H9 (cell line): Measurements from ENCODE around the gene CPE. TPM values are rescaled to one million over a fixed set of nuclear protein-coding genes. Genes with fewer than 3 reads are reported as not detected.

Source experiments
- DNase-seq: peaks from one replicate; pipeline ENCODE4 v3.0.0-alpha.2; 2017
- H2AFZ ChIP-seq: one replicate; pipeline ENCODE4 v1.6.1; 2013; ENCODE audit warnings: mild to moderate bottlenecking, low read length, control low read depth, moderate library complexity
- H2AK5ac ChIP-seq: 2 replicates; pipeline ENCODE4 v1.6.1; 2013; ENCODE audit warnings: low read length, control low read depth, mixed read lengths; ENCODE audit not compliant: insufficient read length
- H2BK120ac ChIP-seq: one replicate; pipeline ENCODE4 v1.6.1; 2013; ENCODE audit warnings: low read depth, mild to moderate bottlenecking, low read length, control low read depth, inconsistent platforms; ENCODE audit not compliant: poor library complexity, severe bottlenecking
- H2BK12ac ChIP-seq: 2 replicates; pipeline ENCODE4 v1.6.1; 2013; ENCODE audit warnings: low read length, control low read depth, mixed read lengths, low read depth; ENCODE audit not compliant: insufficient read length
- H2BK15ac ChIP-seq: 2 replicates; pipeline ENCODE4 v1.6.1; 2013; ENCODE audit warnings: low read depth, low read length, control low read depth
- H2BK20ac ChIP-seq: one replicate; pipeline ENCODE4 v1.6.1; 2013; ENCODE audit warnings: low read depth, mild to moderate bottlenecking, low read length, control low read depth, inconsistent platforms; ENCODE audit not compliant: poor library complexity, severe bottlenecking
- H2BK5ac ChIP-seq: 2 replicates; pipeline ENCODE4 v1.6.1; 2013; ENCODE audit warnings: low read length, control low read depth, mixed read lengths; ENCODE audit not compliant: insufficient read length
- H3K14ac ChIP-seq: 2 replicates; pipeline ENCODE4 v1.6.1; 2013; ENCODE audit warnings: low read length, control low read depth; ENCODE audit not compliant: insufficient read depth
- H3K18ac ChIP-seq: 2 replicates; pipeline ENCODE4 v1.6.1; 2013; ENCODE audit warnings: low read depth, mild to moderate bottlenecking, mixed read lengths, low read length, control low read depth; ENCODE audit not compliant: insufficient read length
- H3K23ac ChIP-seq: 2 replicates; pipeline ENCODE4 v1.6.1; 2013; ENCODE audit warnings: low read length, control low read depth, mixed read lengths, low read depth; ENCODE audit not compliant: insufficient read length
- H3K23me2 ChIP-seq: 2 replicates; pipeline ENCODE4 v1.6.1; 2013; ENCODE audit warnings: low read depth, mild to moderate bottlenecking, mixed read lengths, low read length, control low read depth; ENCODE audit not compliant: insufficient read length, poor library complexity, severe bottlenecking
- H3K27ac ChIP-seq: 2 replicates; pipeline ENCODE4 v1.5.1; 2013; ENCODE audit warnings: low read length, control low read depth, mixed read lengths, low read depth; ENCODE audit not compliant: insufficient read length
- H3K27me3 ChIP-seq: 2 replicates; pipeline ENCODE4 v1.6.1; 2013; ENCODE audit warnings: low read length, control low read depth, inconsistent platforms; ENCODE audit not compliant: insufficient read depth
- H3K4ac ChIP-seq: 2 replicates; pipeline ENCODE4 v1.6.1; 2013; ENCODE audit warnings: low read depth, mild to moderate bottlenecking, control low read depth, inconsistent platforms, low read length, moderate library complexity
- H3K4me1 ChIP-seq: 2 replicates; pipeline ENCODE4 v1.6.1; 2013; ENCODE audit warnings: low read length, control low read depth, inconsistent platforms; ENCODE audit not compliant: insufficient read depth
- H3K4me2 ChIP-seq: 2 replicates; pipeline ENCODE4 v1.6.1; 2013; ENCODE audit warnings: low read length, control low read depth, mixed read lengths; ENCODE audit not compliant: insufficient read length, insufficient read depth
- H3K56ac ChIP-seq: 2 replicates; pipeline ENCODE4 v1.6.1; 2013; ENCODE audit warnings: low read depth, mild to moderate bottlenecking, mixed read lengths, low read length, control low read depth; ENCODE audit not compliant: insufficient read length
- H3K79me1 ChIP-seq: 2 replicates; pipeline ENCODE4 v1.6.1; 2013; ENCODE audit warnings: low read depth, mild to moderate bottlenecking, moderate library complexity, low read length, control low read depth, inconsistent platforms; ENCODE audit not compliant: insufficient read depth, poor library complexity, severe bottlenecking
- H3K79me2 ChIP-seq: 2 replicates; pipeline ENCODE4 v1.6.1; 2013; ENCODE audit warnings: low read length, control low read depth, inconsistent platforms; ENCODE audit not compliant: insufficient read depth
- H3K9ac ChIP-seq: 2 replicates; pipeline ENCODE4 v1.6.1; 2013; ENCODE audit warnings: low read length, control low read depth, mixed read lengths; ENCODE audit not compliant: insufficient read length; ENCODE audit errors: extremely low read depth
- H3K9me3 ChIP-seq: one replicate; pipeline ENCODE4 v1.6.1; 2013; ENCODE audit warnings: low read depth, low read length, inconsistent platforms; ENCODE audit not compliant: control insufficient read depth
- H3T11ph ChIP-seq: one replicate; pipeline ENCODE4 v1.6.1; 2013; ENCODE audit warnings: mild to moderate bottlenecking, low read length, control low read depth, inconsistent platforms
- H4K20me1 ChIP-seq: one replicate; pipeline ENCODE4 v1.6.1; 2013; ENCODE audit not compliant: control insufficient read depth, insufficient read length, insufficient read depth
- H4K5ac ChIP-seq: 2 replicates; pipeline ENCODE4 v1.6.1; 2013; ENCODE audit warnings: low read depth, mild to moderate bottlenecking, mixed read lengths, low read length, control low read depth; ENCODE audit not compliant: insufficient read length
- H4K8ac ChIP-seq: replicated peaks from 2 replicates; pipeline ENCODE4 v1.6.1; 2013; ENCODE audit warnings: low read length, control low read depth, mixed read lengths, low read depth; ENCODE audit not compliant: insufficient read length
- H4K91ac ChIP-seq: 2 replicates; pipeline ENCODE4 v1.6.1; 2013; ENCODE audit warnings: low read depth, mild to moderate bottlenecking, moderate library complexity, mixed read lengths, low read length, control low read depth; ENCODE audit not compliant: insufficient read length
- H3K27ac Mint-ChIP-seq, 3 experiments: 2 replicates in 2 of 3; 3 replicates in 1 of 3; pipeline ENCODE4 v1.8.0; 2020 to 2021; ENCODE audit warnings: mixed read lengths in 3 of 3, mild to moderate bottlenecking in 1 of 3, moderate library complexity in 1 of 3
- H3K27me3 Mint-ChIP-seq: 2 replicates; pipeline ENCODE4 v1.8.0; 2021; ENCODE audit warnings: low read depth, mild to moderate bottlenecking, moderate library complexity, mixed read lengths
- H3K36me3 Mint-ChIP-seq, 3 experiments: 2 replicates in 2 of 3; 3 replicates in 1 of 3; pipeline ENCODE4 v1.8.0; 2020 to 2021; ENCODE audit warnings: low read depth in 3 of 3, mixed read lengths in 3 of 3; ENCODE audit not compliant: insufficient read depth in 1 of 3
- H3K4me1 Mint-ChIP-seq, 2 experiments: 2 replicates each; pipeline ENCODE4 v1.8.0; 2020; ENCODE audit warnings: mixed read lengths in 2 of 2
- H3K4me3 Mint-ChIP-seq, 2 experiments: 2 replicates in 1 of 2; 3 replicates in 1 of 2; pipeline ENCODE4 v1.8.0; 2020 to 2021; ENCODE audit warnings: mild to moderate bottlenecking in 2 of 2, mixed read lengths in 2 of 2, moderate library complexity in 1 of 2
- H3K9me3 Mint-ChIP-seq, 2 experiments: 2 replicates in 1 of 2; 3 replicates in 1 of 2; pipeline ENCODE4 v1.8.0; 2020; ENCODE audit warnings: mild to moderate bottlenecking in 2 of 2, mixed read lengths in 2 of 2, moderate library complexity in 1 of 2
- WGBS: extraction: QIAGEN DNeasy Blood & Tissue Kit; methylation state at CpG from one replicate; pipeline ENCODE4 v1.1.7; 2013; ENCODE audit warnings: missing lambda C conversion rate, low lambda C conversion rate, mixed read lengths; ENCODE audit not compliant: insufficient read length; ENCODE audit errors: extremely low coverage; 5-methylcytosine and 5-hydroxymethylcytosine counted together
- total RNA-seq: library from RNA; stranded (reverse); gene quantifications from 2 replicates; pipeline ENCODE4 v1.2.1, GENCODE V29; 2021
- TF ChIP-seq, protein P1 (sequence below): fragments of 200-600 bp; sonication (generic); conservative IDR thresholded peaks from 3 replicates; pipeline ENCODE4 v1.8.0; 2021; ENCODE audit warnings: antibody characterized with exemption, mild to moderate bottlenecking

CPE gene
- total RNA-seq, 1 experiment from 2014 or later = 10.0 TPM

DNA sequence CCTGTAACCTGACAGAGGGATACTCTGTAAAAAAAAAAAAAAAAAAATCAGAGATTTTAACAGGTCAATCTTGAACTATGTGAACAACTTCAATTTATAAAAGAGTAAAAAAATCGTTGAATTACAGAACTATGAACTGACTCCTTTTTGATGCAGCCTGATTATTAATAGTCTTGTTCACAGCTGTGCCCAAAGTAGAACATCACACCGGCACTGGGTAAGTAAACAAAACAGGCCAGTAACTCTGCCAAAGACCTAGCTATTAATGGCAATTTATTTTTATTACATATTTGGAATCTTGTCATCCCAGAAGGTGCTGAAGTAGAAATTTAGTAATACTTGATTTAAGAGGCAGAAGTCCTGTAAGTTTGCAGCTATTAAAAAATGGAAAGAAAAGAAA lies 31.4 kb downstream of the CPE start:
- Histone ChIP-seq H4K8ac (no peak overlapping the region), H4K20me1 (no peaks in the 10 kb centered on the region), H3K27me3 (no peaks in the 10 kb centered on the region), H3K14ac (no peak overlapping the region), H3K23me2 (no peaks in the 10 kb centered on the region), H2AFZ (no peak overlapping the region), H3K4me2 (no peak overlapping the region), H2BK12ac (no peak overlapping the region), H3K79me2 (no peaks in the 10 kb centered on the region), H3K4me1 (no peaks in the 10 kb centered on the region), H3T11ph (no peak overlapping the region), H2BK5ac (no peak overlapping the region), H2BK20ac (no peak overlapping the region), H3K9ac (no peak overlapping the region), H4K5ac (no peak overlapping the region), H3K27ac (no peak overlapping the region), H3K18ac (no peak overlapping the region), H2BK15ac (no peak overlapping the region), H3K56ac (no peak overlapping the region), H3K9me3 (no peaks in the 10 kb centered on the region), H3K4ac (no peak overlapping the region), H3K79me1 (no peaks in the 10 kb centered on the region), H4K91ac (no peak overlapping the region), H3K23ac (no peak overlapping the region), H2AK5ac (no peak overlapping the region), H2BK120ac (no peak overlapping the region)
- H3K9me3 Mint-ChIP-seq = no peaks in the 10 kb centered on the region
- TF ChIP-seq, protein P1, sequence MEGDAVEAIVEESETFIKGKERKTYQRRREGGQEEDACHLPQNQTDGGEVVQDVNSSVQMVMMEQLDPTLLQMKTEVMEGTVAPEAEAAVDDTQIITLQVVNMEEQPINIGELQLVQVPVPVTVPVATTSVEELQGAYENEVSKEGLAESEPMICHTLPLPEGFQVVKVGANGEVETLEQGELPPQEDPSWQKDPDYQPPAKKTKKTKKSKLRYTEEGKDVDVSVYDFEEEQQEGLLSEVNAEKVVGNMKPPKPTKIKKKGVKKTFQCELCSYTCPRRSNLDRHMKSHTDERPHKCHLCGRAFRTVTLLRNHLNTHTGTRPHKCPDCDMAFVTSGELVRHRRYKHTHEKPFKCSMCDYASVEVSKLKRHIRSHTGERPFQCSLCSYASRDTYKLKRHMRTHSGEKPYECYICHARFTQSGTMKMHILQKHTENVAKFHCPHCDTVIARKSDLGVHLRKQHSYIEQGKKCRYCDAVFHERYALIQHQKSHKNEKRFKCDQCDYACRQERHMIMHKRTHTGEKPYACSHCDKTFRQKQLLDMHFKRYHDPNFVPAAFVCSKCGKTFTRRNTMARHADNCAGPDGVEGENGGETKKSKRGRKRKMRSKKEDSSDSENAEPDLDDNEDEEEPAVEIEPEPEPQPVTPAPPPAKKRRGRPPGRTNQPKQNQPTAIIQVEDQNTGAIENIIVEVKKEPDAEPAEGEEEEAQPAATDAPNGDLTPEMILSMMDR = no peak
- no CpG with 5 or more reads among the region's 2 CpGs for WGBS
- no peak overlapping the region for H3K4me3 Mint-ChIP-seq
- no peaks in the 10 kb centered on the region; the same call in 1 of the 2 replicates for H3K27me3 Mint-ChIP-seq
- no peaks in the 10 kb centered on the region for H3K36me3 Mint-ChIP-seq
- H3K27ac Mint-ChIP-seq = no peak overlapping the region
- peaks cover 2 to 5% of the 10 kb centered on the region in 2 experiments; a peak in 2 of 4 replicates for H3K4me1 Mint-ChIP-seq
- no peak for DNase-seq
